ENCODE results near the gene SAMD11. TPM values are rescaled to one million over a fixed set of nuclear protein-coding genes. Genes with fewer than 3 reads are reported as not detected.

The SAMD11 gene
- total RNA-seq, 1 donor from 2014 or later: 6.0 TPM

DNA sequence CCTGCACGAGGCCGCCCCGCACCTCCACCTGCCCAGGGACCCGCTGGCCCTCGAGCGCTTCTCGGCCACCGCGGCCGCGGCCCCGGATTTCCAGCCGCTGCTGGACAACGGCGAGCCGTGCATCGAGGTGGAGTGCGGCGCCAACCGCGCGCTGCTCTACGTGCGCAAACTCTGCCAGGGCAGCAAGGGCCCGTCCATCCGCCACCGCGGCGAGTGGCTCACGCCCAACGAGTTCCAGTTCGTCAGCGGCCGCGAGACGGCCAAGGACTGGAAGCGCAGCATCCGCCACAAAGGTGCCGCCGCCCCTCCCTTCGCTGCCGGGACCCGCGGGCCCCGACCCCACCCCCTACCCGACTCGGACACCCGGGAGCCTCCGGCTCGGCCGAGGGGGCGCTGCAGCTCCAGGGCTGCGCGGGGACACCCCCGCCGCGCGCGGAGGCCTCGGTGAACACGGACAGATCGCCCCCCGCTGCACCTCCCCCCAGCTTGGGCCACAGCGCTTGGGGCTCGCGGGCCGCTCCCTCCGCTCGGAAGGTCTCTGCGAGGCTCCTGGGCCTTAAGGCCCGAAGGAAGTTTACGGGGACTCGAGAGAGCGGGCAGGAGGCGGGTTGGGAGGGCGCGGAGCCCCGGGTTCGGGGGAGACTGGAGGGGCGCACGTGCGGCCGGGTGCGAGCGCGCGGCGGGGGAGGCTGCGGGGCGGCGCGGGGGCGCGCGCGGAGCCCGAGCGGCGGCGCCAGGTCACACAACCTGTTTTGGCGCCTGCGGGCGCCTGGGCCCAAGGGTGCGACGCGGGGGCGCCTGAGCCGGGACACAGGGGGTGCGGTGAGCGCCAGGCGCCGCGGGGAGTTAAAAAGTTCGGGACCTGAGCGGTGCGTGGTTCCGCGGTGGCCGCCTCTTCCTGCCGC lies 1.2 kb downstream of the SAMD11 start:
- Histone ChIP-seq H3K4me3 (peak overlapping the region; percentile 44), H3K36me3 (no peaks in the 10 kb centered on the region), H3K9me3 (no peaks in the 10 kb centered on the region), H3K4me1 (peaks cover 33% of the 10 kb centered on the region), H3K27me3 (peaks cover 73% of the 10 kb centered on the region), H3K27ac (no peak overlapping the region)
- intact Hi-C loops (cut with DNase I): no loop called here
- no peak for TF ChIP-seq CTCF (IDR thresholded peaks at IDR 0.05)
- peak; percentile 78 for DNase-seq
- ATAC-seq: peak; percentile 1

DNA sequence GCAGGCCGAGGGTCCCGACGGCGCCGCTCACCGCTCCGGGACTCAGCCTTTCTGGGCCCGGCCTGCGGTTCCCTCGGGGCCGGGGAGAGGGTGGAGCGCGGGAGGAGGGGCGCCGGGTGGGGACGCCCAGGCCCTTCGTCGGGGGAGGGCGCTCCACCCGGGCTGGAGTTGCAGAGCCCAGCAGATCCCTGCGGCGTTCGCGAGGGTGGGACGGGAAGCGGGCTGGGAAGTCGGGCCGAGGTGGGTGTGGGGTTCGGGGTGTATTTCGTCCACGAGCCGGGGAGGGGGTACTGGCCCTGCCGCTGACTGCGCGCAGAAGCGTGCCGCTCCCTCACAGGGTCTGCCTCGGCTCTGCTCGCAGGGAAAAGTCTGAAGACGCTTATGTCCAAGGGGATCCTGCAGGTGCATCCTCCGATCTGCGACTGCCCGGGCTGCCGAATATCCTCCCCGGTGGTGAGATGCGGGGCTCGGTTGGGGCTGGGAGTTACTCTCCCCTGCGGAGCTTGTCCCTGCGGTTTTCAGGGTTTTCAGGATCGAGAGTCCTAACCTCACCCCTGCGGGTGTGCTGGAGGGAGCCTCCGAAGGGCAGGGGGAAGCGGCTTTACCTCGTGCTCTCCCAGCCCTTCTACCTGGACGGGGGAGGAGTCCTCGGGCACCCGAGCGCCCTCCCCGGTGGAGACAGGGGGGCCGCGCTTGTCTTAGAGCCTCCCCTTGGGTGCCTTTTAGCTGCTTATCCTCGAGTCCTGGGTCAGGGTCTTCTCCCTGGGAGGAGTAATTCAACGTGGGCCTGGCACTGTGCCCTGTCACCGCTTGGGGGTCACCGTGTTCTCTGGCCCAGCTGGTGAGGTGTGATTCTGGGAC lies 2.1 kb downstream of the SAMD11 start:
- no peak for TF ChIP-seq CTCF (IDR thresholded peaks at IDR 0.05)
- no peaks in the 10 kb centered on the region for H3K9me3 ChIP-seq
- H3K36me3 ChIP-seq: no peaks in the 10 kb centered on the region
- no peak overlapping the region for H3K4me3 ChIP-seq
- peaks cover 64% of the 10 kb centered on the region for H3K27me3 ChIP-seq
- DNase-seq (no peak), ATAC-seq (no peak)
- H3K27ac ChIP-seq: no peak overlapping the region
- intact Hi-C loops (cut with DNase I): no loop called here
- H3K4me1 ChIP-seq: peaks cover 27% of the 10 kb centered on the region

GRCh38 chr1:927234-927633 lies 3.5 kb downstream of the SAMD11 start:
- H3K9me3 ChIP-seq: no peaks in the 10 kb centered on the region
- H3K4me1 ChIP-seq: peaks cover 22% of the 10 kb centered on the region
- no peak for TF ChIP-seq CTCF (IDR thresholded peaks at IDR 0.05)
- DNase-seq (no peak), ATAC-seq (no peak)
- no peak overlapping the region for H3K4me3 ChIP-seq
- intact Hi-C loops (cut with DNase I): no loop called here
- H3K27ac ChIP-seq: no peak overlapping the region
- no peaks in the 10 kb centered on the region for H3K36me3 ChIP-seq
- H3K27me3 ChIP-seq: peaks cover 51% of the 10 kb centered on the region

- DNase-seq (no peak), ATAC-seq (no peak)
- TF ChIP-seq CTCF (IDR thresholded peaks at IDR 0.05): no peak
- peaks cover 46% of the 10 kb centered on the region for H3K27me3 ChIP-seq
- H3K4me1 ChIP-seq: peaks cover 22% of the 10 kb centered on the region
- intact Hi-C loops (cut with DNase I): no loop called here
- no peaks in the 10 kb centered on the region for H3K36me3 ChIP-seq
- H3K27ac ChIP-seq: no peak overlapping the region
- H3K4me3 ChIP-seq: no peak overlapping the region
- no peaks in the 10 kb centered on the region for H3K9me3 ChIP-seq
Observed at GRCh38 chr1:927748-928147, 4.0 kb downstream of the SAMD11 start.

GRCh38 chr1:928825-929661 lies 5.3 kb downstream of the SAMD11 start:
- Histone ChIP-seq H3K27ac (no peak overlapping the region), H3K9me3 (no peaks in the 10 kb centered on the region), H3K36me3 (no peaks in the 10 kb centered on the region), H3K4me1 (peaks cover 13% of the 10 kb centered on the region), H3K27me3 (peaks cover 38% of the 10 kb centered on the region), H3K4me3 (no peak overlapping the region)
- TF ChIP-seq CTCF (IDR thresholded peaks at IDR 0.05): no peak
- DNase-seq (no peak), ATAC-seq (no peak)
- intact Hi-C loops (cut with DNase I): no loop called here
